Measurements from ENCODE around the gene FBXO21. TPM values are rescaled to one million over a fixed set of nuclear protein-coding genes. Genes with fewer than 3 reads are reported as not detected.

Gene FBXO21
- total and polyA plus RNA-seq, 2 donors (not counting 1 experiment from before 2014, with no cell fraction given) = 31.3 to 81.3 TPM

DNA sequence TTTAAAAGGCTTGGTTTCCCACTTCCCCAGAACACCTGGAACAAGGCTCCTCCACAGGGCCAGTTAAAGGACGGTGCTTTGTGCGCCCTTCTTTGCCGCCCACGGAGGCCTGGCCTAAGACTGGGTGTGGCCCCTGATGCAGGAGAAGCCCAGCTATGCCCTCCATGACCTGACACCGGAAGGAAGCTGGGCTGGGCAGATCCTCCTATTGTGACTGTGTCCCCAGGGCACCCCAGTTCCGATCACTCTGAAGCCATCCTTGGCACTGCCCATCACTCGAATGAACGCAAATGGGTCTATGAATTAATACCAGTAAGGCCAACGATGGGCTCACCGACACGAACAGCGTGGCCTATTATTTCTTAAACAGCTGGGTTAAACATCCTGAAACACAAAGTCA lies 42.6 kb downstream of the FBXO21 start:
- DNase-seq (ENCODE audit: low read depth in 2 of 2) = no peak
- Histone ChIP-seq H4K20me1 (ENCODE audit: control insufficient read depth, extremely low read depth, insufficient read depth, low read length) (no peaks in the 10 kb centered on the region), H2AFZ (ENCODE audit: low read length) (no peak overlapping the region), H3K36me3 (ENCODE audit: control insufficient read depth, insufficient read depth, low read length) (peaks cover 8% of the 10 kb centered on the region), H3K4me3 (replicated peaks in 1 of 4; ENCODE audit: control extremely low read depth in 1 of 4, insufficient read depth in 1 of 4, low read depth in 3 of 4, low read length in 4 of 4) (no peak overlapping the region), H3K4me1 (ENCODE audit: control insufficient read depth, extremely low read depth, insufficient read depth, low read length) (no peaks in the 10 kb centered on the region), H3K4me2 (ENCODE audit: extremely low read depth, insufficient read depth, low read length) (no peak overlapping the region), H3K9me3 (ENCODE audit: control insufficient read depth, insufficient read depth, low read depth, low read length) (no peaks in the 10 kb centered on the region), H3K27ac (ENCODE audit: insufficient read depth, low read length) (no peak overlapping the region), H3K27me3 (ENCODE audit: control insufficient read depth, insufficient read depth, low read length) (no peaks in the 10 kb centered on the region), H3K9ac (ENCODE audit: insufficient read depth, low read length) (no peak overlapping the region), H3K79me2 (ENCODE audit: control insufficient read depth, insufficient read depth, low read length) (no peaks in the 10 kb centered on the region)
- TF ChIP-seq EZH2 (IDR thresholded peaks at IDR 0.05; ENCODE audit: low read length, missing control alignments) = no peak
- TF ChIP-seq, protein P1, sequence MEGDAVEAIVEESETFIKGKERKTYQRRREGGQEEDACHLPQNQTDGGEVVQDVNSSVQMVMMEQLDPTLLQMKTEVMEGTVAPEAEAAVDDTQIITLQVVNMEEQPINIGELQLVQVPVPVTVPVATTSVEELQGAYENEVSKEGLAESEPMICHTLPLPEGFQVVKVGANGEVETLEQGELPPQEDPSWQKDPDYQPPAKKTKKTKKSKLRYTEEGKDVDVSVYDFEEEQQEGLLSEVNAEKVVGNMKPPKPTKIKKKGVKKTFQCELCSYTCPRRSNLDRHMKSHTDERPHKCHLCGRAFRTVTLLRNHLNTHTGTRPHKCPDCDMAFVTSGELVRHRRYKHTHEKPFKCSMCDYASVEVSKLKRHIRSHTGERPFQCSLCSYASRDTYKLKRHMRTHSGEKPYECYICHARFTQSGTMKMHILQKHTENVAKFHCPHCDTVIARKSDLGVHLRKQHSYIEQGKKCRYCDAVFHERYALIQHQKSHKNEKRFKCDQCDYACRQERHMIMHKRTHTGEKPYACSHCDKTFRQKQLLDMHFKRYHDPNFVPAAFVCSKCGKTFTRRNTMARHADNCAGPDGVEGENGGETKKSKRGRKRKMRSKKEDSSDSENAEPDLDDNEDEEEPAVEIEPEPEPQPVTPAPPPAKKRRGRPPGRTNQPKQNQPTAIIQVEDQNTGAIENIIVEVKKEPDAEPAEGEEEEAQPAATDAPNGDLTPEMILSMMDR (conservative IDR thresholded peaks at IDR 0.05 in 1 of 2, IDR thresholded peaks at IDR 0.05 in 1 of 2; ENCODE audit: low read depth in 1 of 2, low read length in 2 of 2) = no peak

DNA sequence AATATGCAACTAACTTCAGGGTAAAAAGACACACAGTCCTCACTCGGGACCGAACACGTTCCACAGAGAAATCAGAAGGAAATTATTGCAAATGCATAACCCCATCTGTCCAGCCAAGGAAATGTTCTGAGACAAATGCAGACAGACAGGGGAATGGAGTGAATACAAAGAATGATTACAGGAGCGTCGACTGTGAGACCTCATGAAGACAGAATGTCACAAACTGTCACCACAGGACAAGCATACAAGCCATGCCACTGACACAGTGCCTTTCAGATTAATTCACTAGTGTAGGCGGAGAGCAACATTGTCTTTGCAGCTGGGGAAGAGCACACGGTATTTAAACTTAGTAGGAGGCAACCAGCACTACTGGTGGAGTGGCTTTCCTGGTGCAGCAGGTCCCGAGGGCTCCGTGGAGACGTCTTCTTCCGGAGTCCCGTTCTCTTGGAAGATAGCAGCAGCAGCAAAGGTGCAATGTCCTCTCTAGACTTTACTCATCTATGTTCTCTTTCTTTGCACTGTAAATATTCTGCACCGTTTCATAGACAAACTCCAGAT lies 44.6 kb downstream of the FBXO21 start:
- no peaks in the 10 kb centered on the region for H3K4me1 ChIP-seq (ENCODE audit: control insufficient read depth, extremely low read depth, insufficient read depth, low read length)
- H3K4me2 ChIP-seq (ENCODE audit: extremely low read depth, insufficient read depth, low read length) = no peak overlapping the region
- H2AFZ ChIP-seq (ENCODE audit: low read length) = no peak overlapping the region
- H3K27ac ChIP-seq (ENCODE audit: insufficient read depth, low read length) = no peak overlapping the region
- no peak overlapping the region for H3K9ac ChIP-seq (ENCODE audit: insufficient read depth, low read length)
- no peaks in the 10 kb centered on the region for H3K9me3 ChIP-seq (ENCODE audit: control insufficient read depth, insufficient read depth, low read depth, low read length)
- TF ChIP-seq, protein P1 (conservative IDR thresholded peaks at IDR 0.05 in 1 of 2, IDR thresholded peaks at IDR 0.05 in 1 of 2; ENCODE audit: low read depth in 1 of 2, low read length in 2 of 2) = no peak
- TF ChIP-seq EZH2 (IDR thresholded peaks at IDR 0.05; ENCODE audit: low read length, missing control alignments) = no peak
- no peaks in the 10 kb centered on the region for H3K79me2 ChIP-seq (ENCODE audit: control insufficient read depth, insufficient read depth, low read length)
- H3K4me3 ChIP-seq (replicated peaks in 1 of 4; ENCODE audit: control extremely low read depth in 1 of 4, insufficient read depth in 1 of 4, low read depth in 3 of 4, low read length in 4 of 4) = no peak overlapping the region
- no peak for DNase-seq (ENCODE audit: low read depth in 2 of 2)
- H3K27me3 ChIP-seq (ENCODE audit: control insufficient read depth, insufficient read depth, low read length) = no peaks in the 10 kb centered on the region
- no peaks in the 10 kb centered on the region for H4K20me1 ChIP-seq (ENCODE audit: control insufficient read depth, extremely low read depth, insufficient read depth, low read length)
- H3K36me3 ChIP-seq (ENCODE audit: control insufficient read depth, insufficient read depth, low read length) = peaks cover 8% of the 10 kb centered on the region

DNA sequence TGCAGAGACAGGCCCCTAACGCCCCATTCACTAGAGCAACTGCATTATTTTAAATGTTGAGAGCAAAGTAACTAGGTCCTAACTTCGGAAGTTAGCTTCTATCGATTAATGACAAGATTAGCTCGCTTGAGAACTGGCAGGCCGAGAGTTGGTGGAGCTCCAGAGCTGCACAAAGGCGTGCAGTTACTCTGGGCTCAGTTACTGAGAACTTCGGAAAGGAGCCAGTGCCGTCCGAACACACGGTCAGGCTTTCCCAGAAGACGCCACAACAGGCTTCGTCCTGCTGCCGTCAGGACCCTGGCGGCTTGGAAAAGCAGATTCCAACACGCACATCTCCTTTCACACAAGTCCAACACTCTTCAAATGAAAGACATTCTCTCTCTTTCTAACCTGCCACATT lies 45.7 kb downstream of the FBXO21 start:
- Histone ChIP-seq H3K79me2 (ENCODE audit: control insufficient read depth, insufficient read depth, low read length) (no peaks in the 10 kb centered on the region), H3K9me3 (ENCODE audit: control insufficient read depth, insufficient read depth, low read depth, low read length) (no peaks in the 10 kb centered on the region), H3K4me2 (ENCODE audit: extremely low read depth, insufficient read depth, low read length) (no peak overlapping the region), H3K4me3 (replicated peaks in 1 of 4; ENCODE audit: control extremely low read depth in 1 of 4, insufficient read depth in 1 of 4, low read depth in 3 of 4, low read length in 4 of 4) (no peak overlapping the region), H3K9ac (ENCODE audit: insufficient read depth, low read length) (no peak overlapping the region), H4K20me1 (ENCODE audit: control insufficient read depth, extremely low read depth, insufficient read depth, low read length) (no peaks in the 10 kb centered on the region), H3K27ac (ENCODE audit: insufficient read depth, low read length) (no peak overlapping the region), H3K36me3 (ENCODE audit: control insufficient read depth, insufficient read depth, low read length) (peaks cover 8% of the 10 kb centered on the region), H3K4me1 (ENCODE audit: control insufficient read depth, extremely low read depth, insufficient read depth, low read length) (no peaks in the 10 kb centered on the region), H3K27me3 (ENCODE audit: control insufficient read depth, insufficient read depth, low read length) (no peaks in the 10 kb centered on the region), H2AFZ (ENCODE audit: low read length) (no peak overlapping the region)
- DNase-seq (ENCODE audit: low read depth in 2 of 2) = no peak
- TF ChIP-seq, protein P1 (conservative IDR thresholded peaks at IDR 0.05 in 1 of 2, IDR thresholded peaks at IDR 0.05 in 1 of 2; ENCODE audit: low read depth in 1 of 2, low read length in 2 of 2) = no peak
- TF ChIP-seq EZH2 (IDR thresholded peaks at IDR 0.05; ENCODE audit: low read length, missing control alignments) = no peak
